Measurements from ENCODE around the gene KANSL1.

The KANSL1 gene

DNA sequence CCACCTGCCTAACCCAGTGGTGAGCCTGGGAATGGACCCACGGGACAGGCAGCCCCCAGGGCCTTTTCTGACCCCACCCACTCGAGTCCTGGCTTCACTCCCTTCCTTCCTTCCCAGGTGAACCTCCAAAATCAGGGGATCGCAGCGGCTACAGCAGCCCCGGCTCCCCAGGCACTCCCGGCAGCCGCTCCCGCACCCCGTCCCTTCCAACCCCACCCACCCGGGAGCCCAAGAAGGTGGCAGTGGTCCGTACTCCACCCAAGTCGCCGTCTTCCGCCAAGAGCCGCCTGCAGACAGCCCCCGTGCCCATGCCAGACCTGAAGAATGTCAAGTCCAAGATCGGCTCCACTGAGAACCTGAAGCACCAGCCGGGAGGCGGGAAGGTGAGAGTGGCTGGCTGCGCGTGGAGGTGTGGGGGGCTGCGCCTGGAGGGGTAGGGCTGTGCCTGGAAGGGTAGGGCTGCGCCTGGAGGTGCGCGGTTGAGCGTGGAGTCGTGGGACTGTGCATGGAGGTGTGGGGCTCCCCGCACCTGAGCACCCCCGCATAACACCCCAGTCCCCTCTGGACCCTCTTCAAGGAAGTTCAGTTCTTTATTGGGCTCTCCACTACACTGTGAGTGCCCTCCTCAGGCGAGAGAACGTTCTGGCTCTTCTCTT lies 196.8 kb downstream of the KANSL1 start:
- DNase-seq = no peak

DNA sequence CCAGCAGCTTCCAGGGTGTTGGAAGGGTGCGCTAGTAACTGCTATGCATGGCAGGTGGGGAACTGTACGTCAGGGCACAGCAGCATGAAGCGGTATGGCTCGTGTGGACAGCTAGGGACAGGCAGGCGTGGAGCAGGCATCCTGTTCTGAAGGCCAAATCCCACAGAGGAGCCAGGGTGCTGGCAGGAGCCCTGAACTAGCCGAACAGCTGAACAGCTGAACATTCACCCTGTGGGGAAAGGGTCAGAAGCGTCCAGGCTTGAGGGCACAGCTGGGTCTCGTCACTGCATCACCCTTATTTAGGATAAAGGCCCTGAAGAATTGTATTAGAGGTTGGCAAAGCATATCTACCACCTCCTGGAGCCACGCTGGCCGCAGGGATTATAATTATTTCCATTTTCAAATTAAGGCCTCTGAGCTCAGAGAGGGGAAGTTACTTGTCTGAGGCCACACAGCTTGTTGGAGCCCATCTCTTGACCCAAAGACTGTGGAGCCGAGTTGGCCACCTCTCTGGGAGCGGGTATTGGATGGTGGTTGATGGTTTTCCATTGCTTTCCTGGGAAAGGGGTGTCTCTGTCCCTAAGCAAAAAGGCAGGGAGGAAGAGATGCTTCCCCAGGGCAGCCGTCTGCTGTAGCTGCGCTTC lies 197.5 kb downstream of the KANSL1 start:
- DNase-seq = no peak

DNA sequence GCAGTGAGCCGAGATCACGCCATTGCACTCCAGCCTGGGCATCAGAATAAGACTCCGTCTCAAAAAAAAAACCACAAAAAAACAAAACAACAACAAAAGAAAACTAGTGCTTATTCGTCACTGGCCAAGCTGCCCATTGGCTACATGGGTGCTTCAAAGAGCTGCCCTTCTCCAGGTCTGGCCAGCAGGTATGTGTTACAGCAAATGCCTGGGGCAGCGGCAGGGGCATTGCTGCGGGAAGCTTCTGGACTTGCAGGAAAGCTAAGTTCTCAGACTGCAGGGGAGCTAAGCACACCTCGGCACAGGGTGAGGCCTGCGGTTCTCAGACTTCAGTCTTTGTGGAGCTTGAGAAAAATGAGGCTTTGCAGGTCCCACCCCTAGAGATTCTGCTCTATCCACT lies 198.2 kb downstream of the KANSL1 start:
- no peak for DNase-seq

DNA sequence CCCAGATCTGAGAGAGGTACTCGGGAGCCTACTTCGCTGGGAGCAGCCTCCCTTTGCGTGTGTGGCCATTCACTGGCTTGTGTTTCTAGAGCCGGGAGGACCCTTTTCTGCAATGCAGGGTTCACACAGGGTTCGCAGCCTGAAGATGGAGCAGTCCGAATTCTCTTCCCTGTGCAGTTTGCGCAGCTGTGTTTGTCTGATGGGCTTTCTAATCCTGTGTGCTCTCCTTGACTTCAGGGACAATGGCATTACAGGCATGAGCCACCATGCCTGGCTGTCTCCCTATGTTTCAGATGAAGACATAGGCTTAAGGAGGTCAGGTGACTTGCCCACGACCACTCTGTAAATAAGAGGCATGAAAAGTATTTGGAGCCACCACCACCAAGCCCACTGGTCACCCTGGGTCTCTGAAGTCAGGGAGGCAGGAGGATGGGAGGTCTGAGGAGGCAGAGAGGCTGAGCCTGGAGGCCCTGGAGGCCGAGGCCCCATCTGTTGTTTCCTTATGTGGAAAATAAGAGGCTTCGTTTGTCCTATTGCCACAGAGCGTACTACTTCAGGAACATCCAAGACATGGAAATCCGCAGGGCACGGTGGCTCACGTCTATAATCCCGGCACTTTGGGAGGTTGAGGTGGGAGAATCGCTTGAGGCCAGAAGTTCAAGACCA lies 199.1 kb downstream of the KANSL1 start:
- no peak for DNase-seq

DNA sequence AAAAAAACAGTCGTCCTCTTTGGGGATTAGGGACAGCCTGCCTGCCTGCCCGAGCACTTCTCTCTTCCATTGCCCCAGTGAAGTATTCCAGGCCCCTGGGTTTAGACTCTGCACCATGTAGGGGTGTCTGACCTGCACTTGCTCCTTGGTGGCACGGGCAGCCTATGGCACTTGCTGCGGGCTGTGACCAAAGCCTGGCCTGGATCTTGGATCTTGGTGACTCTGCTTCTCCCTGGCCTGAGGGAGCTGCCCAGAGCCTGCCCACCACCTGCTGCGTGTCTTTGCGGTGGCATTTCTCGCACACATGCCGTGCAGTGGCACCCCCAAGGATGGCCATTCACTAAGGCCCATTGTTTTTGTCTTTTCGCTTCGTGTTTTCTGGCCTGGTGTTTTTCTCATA lies 200.3 kb downstream of the KANSL1 start:
- DNase-seq = no peak

DNA sequence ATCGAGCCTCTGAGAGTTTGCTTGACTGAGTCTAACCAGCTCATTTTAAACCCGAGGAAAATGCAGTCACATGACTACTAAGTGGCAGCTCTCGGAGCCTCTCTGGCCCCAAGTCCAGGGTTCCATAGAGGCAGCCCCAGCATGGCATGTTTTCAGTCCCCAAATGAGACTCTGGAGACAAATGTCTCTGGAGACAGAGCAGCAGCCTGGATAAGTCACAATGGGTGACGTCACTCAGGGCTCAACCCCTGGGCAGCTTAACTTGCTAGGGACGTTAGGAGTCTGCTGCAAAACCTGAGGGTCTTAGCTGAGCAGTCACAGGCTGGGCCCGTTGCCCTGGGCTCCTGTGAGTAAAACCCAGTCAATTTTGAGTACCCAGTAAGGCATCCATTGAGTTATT lies 201.1 kb downstream of the KANSL1 start:
- no peak for DNase-seq

DNA sequence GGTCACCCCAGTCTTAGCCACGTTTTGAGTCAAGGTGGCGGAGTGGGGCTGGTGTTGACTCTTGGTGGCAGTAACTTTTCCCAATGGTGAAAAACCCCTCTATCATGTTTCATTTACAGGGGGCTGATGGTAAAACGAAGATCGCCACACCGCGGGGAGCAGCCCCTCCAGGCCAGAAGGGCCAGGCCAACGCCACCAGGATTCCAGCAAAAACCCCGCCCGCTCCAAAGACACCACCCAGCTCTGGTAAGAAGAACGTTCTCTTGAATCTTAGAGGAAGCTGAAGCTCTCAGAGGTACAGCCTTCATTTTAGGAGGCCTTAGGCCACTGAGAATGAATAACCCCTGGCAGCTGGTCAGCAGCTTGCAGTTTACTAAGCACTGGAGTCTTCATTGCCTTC lies 201.9 kb downstream of the KANSL1 start:
- no peak for DNase-seq

DNA sequence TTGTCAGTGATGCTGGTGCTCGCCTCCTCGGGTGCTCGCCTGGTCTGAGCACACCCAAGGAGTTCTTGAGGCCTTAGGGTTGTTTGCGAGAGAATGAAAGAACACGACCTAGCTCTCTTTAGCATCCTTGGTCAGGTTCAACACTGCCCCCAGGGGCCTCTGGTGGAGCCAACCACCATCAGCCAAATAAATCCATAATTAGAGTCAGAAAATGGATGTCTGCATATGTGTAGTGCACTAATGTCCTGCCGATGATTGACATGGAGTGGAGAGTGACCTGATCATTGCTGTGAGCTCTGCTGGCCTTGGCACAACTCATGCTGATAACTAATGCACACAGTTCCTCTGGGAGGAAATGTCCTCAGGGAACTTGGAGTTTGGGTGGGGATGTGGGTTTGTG lies 202.3 kb downstream of the KANSL1 start:
- DNase-seq = no peak

DNA sequence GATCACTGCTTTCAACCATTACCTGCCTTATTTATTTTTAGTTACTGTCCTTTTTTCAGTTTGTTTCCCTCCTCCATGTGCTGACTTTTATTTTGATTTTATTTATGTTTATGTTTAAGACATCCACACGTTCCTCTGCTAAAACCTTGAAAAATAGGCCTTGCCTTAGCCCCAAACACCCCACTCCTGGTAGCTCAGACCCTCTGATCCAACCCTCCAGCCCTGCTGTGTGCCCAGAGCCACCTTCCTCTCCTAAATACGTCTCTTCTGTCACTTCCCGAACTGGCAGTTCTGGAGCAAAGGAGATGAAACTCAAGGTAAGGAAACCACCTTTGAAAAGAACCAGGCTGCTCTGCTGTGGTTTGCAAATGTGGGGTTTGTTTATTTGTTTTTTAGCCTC lies 203.5 kb downstream of the KANSL1 start:
- no peak for DNase-seq

DNA sequence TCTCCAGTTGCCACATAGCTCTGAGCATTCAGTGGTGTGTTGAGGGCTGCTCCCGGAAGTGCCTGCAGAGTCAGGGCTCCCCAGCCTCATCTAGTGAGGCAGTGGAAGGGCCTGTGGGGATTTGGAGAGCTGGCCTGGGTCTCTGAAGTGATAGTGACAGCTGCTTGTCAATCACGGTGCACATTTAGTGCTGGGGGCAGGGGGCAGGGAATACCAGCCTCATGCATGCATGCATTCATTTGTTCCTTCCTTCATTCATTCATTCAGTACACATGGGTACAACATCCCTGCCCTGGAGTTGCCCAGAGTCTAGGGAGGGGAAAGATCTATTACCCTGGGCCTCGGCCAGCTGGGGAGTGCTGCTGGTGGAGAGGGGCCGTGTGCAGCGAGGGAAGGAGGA lies 205.5 kb downstream of the KANSL1 start:
- DNase-seq = no peak

DNA sequence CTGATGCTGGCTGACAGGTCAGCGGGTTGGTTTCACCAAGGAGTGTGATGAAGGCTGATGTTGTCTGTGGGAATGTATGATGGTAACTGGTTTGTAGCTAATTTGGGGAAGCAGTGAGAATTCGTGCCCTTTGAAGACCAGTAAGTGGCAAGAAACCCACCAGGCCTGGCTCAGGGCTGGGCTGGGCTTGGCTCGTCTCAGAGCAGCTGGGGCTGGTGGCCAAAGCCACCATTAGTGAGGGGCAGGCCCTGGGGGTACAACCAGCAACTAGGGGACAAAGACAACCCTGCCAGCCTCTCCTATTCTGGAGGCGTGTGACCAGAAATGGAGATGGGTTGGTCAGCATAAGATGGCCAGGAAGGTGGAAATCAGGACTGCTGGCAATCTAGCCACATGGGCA lies 207.2 kb downstream of the KANSL1 start:
- DNase-seq = no peak

DNA sequence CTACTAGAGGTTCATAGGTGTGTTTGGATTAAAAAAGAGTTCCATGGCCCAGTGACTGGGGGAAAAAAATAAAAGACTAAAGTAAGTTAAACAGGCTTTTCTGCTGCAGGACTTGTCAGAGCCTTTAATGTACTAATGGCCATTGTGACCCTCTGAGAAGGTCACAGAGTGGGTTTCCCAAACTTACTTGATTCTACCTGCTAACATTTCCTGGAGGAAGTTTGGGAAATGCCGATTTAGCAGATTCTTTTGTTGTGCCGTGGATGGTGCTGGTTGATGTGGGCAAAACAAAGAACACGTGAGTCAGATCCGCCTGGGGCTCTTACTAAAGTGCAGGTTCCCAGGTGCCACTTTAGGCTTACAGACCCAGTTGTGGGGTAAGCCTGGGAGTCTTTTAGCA lies 207.8 kb downstream of the KANSL1 start:
- no peak for DNase-seq

DNA sequence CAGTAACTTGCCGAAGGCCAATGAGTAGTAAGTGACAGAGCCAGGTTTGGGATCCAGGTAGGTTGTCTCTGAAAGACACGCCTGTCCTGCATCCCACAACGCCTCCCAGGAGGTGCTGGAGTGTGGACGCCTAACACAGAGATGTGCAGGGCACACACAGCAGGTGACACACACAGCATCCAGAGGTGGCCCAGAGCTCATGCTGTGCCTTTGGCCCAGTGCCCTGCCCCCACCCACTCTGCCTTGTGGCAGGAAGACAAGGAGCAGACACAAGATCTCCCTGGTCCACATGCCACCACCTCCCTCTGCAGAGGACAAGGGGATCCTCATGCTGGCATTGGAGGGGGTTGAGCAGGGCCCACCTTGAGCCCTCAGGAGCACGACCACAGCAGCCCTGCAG lies 208.9 kb downstream of the KANSL1 start:
- DNase-seq = no peak

DNA sequence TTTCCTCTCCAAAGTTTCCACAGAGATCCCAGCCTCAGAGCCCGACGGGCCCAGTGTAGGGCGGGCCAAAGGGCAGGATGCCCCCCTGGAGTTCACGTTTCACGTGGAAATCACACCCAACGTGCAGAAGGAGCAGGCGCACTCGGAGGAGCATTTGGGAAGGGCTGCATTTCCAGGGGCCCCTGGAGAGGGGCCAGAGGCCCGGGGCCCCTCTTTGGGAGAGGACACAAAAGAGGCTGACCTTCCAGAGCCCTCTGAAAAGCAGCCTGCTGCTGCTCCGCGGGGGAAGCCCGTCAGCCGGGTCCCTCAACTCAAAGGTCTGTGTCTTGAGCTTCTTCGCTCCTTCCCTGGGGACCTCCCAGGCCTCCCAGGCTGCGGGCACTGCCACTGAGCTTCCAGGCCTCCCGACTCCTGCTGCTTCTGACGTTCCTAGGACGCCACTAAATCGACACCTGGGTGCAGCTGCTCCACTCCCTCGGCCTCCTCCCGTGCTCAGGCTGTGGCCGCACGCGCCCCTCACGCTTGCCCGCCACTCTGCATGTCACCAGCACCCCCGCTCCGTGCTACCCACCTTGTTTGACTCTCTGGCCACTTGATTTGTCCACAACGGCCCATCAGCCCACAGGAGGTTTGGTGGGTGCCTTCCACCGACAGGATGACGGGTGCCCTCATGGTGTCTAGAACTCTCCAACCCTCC lies 209.5 kb downstream of the KANSL1 start:
- no peak for DNase-seq

DNA sequence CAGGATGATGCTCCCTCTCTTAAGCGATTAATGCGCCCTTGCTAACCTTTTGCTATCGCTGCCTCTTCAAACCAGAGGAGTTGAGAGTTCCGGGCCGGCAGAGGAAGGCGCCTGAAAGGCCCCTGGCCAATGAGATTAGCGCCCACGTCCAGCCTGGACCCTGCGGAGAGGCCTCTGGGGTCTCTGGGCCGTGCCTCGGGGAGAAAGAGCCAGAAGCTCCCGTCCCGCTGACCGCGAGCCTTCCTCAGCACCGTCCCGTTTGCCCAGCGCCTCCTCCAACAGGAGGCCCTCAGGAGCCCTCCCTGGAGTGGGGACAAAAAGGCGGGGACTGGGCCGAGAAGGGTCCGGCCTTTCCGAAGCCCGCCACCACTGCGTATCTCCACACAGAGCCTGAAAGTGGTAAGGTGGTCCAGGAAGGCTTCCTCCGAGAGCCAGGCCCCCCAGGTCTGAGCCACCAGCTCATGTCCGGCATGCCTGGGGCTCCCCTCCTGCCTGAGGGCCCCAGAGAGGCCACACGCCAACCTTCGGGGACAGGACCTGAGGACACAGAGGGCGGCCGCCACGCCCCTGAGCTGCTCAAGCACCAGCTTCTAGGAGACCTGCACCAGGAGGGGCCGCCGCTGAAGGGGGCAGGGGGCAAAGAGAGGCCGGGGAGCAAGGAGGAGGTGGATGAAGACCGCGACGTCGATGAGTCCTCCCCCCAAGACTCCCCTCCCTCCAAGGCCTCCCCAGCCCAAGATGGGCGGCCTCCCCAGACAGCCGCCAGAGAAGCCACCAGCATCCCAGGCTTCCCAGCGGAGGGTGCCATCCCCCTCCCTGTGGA lies 210.2 kb downstream of the KANSL1 start:
- DNase-seq = no peak

DNA sequence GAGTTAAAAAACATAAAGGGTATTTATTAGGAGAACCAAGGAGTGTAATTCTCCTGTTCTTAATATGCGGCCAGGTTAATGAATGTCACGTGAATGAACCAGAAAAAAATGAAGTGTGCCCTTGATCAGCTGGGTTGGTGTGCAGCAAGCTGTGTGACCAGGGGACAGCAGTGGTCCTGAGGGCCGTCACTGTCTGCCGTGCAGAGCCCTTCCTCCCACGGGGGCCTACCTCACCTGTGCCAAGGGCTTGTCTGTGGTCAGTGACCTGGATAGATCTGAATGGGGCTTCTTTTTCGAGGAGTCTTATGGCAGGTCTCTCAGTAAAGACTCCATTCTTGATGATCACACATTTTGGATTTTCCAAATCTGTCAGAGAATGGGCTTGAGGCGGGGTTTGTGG lies 211.9 kb downstream of the KANSL1 start:
- DNase-seq = no peak

DNA sequence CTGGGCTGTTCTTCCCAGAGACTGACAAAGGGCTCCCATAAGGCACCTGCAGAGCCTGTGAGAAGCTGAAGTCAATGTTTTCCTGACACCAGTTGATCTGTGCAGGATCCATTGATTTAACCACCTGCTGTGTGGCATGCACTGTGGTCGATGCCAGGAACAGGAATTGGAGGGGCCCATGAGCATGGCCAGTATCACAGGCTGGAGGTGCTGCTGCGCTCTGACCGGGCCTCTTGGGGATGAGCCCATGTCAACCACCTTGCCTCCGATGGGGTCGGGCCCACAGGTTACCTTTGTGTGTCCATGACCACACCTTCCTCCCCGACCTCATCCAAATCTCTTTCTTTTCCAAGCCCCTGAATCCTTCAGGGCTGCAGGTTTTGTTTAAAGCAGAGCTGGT lies 212.4 kb downstream of the KANSL1 start:
- no peak for DNase-seq
